NCI-H2107 treated with DMSO at 0.1 percent for 48 hours (cell line): ENCODE data around the gene AQP7.
"Not testable (repeated sequence)": the region's sequence is repeated elsewhere in the genome, so short reads cannot be mapped to it uniquely, and the experiment has no call there.

Experiments
- DNase-seq: peaks from one replicate; lab custom pipeline; 2025; ENCODE audit not compliant: unreplicated experiment; lab: John Stamatoyannopoulos, UW

Gene AQP7

DNA sequence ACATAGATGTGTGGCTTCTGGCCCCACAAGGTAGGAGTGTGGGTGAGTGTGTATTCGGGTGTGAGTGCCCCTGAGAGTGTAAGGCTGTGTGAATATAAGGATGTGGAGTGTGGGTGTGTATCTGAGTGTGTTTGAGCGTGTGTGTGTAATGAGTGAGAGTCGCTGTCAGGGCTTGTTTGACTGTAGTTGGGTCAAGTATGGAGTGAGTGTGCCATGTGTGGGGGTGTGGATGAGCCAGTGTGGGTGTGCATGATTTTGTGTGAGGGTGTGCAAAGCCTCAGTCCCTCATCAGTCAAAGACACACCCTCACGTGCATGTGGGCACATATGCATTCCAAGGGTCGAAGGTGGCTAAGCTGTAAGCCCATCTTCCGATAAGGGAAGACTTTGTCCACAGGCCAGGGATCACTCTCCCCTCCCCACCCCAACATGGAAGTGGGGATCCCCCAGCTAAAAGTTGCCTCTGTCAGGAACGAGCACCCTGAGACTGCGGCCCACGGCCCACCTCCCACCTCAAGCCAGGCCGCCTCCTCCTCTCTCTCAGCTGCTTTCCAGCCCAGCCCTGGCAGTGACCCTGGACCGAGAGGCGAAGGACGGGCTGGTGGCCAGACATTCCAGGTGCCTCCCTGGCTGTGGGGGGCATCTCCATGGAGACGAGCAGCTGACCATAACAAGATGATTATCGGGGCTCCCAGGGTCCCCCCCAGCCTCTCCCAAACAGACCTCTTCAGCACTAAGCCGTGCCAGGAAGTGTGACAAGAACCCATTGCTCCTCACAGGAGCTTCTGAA, 32.1 kb upstream of the AQP7 start:
- no peak for DNase-seq

GRCh38 chr9:33433871-33434270, 31.5 kb upstream of the AQP7 start:
- no peak for DNase-seq

DNA sequence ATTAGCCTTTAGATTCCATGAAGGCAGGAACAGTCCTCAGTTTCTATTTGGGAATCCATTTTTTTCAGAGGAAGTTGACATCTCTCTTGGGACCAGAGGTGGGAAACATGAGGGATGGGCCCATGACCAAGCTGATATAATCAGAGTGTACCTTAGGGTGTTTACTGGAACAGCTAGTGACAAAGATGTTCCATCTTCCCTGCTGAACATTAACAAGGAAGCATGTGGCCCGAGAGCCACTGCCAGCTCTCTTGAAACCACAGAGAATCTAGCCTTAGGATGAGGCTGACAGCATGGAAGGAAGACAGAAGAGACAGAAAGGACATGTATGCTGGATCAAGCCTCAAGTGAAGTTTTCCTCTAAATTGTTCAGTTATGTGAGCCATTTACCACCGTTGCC, 29.1 kb upstream of the AQP7 start:
- no peak for DNase-seq

- DNase-seq: no peak
Measured at GRCh38 chr9:33430942-33431341, 28.6 kb upstream of the AQP7 start.

GRCh38 chr9:33429256-33429985, 27.1 kb upstream of the AQP7 start:
- DNase-seq: no peak

- DNase-seq: no peak
Measured at GRCh38 chr9:33426843-33427293, 24.5 kb upstream of the AQP7 start.

DNA sequence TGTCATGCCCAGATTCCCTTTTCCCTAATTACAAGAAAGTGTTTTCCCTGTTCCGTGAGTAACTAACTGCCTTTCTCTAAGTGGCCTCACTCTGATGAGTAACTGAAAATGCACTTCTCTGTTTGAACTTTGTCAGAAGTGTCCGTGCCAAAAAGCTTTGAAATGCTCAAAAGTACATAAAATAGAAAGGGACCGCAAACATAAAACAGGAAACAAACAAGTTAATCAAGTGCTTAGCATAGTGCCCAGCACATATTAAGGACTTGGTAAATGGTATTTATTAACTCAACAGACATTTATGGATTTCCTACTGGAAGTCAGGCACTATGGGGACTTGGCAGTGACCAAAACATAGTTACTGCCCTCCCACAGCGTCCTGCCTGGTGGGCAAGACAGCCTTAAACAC, 22.8 kb upstream of the AQP7 start:
- DNase-seq: no peak

DNA sequence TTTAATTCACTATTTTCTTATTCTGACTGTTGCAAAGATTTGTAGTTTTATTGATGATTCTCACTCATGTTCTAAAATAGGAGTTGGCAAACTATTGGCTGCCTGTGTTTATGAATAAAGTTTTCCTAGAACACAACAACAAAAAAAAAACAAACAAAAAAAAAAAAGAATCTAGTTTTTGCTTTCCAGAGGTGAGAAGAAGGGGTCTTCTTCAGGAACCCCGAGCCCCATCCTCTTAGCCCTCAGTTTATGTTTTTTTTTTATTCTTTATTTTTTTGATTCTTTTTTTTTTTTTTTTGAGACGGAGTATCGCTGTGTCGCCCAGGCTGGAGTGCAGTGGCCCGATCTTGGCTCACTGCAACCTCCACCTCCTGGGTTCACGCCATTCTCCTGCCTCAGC, 22.1 kb upstream of the AQP7 start:
- DNase-seq: not testable (repeated sequence)

GRCh38 chr9:33424043-33424442, 21.7 kb upstream of the AQP7 start:
- DNase-seq: not testable (repeated sequence)

DNA sequence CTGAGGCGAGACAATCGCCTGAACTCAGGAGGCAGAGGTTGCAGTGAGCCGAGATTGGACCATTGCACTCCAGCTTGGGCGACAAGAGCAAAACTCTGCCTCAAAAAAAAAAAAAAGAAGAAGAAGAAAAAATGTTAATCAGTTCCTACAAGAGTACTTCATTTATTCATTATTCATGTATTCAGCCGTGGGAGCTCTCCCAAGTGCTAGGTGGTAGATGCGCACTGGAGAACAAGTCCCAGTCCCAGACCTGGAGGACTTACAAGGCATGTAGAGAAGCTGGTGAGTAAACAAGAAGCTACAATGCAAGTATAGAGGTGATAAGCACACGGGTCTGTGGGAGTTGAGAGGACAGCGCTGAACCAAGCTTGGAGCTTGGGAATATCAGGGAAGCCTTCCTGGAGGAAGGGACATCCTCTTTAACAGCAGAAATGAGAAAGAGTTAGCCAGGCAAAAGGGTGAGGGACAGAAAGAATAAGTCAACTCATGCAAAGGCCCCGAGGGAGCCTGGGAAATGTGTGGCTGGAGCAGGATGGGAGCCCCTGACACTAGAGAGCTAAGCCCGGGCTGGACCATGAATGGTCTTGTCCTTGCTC, 17.4 kb upstream of the AQP7 start:
- DNase-seq: no peak

DNA sequence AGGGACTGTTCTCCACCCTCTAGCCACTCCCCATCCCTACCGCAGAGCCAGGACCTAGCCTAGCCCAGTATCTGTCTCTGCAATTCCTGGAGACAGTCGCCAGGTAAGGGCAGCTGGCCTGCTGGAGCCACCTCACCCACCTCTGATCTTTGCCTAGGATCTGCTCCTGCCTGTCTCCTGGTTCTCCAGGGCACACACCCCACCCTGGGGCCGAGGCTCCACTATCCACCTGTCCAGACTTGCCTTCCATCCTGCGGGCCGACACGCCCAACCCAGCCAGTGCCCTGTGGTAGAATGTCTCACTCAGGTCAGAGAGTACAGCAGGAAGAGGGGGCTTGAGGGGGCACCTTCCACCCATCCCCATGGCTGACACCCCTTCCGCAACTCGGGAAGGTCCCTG, 15.7 kb upstream of the AQP7 start:
- no peak for DNase-seq

DNA sequence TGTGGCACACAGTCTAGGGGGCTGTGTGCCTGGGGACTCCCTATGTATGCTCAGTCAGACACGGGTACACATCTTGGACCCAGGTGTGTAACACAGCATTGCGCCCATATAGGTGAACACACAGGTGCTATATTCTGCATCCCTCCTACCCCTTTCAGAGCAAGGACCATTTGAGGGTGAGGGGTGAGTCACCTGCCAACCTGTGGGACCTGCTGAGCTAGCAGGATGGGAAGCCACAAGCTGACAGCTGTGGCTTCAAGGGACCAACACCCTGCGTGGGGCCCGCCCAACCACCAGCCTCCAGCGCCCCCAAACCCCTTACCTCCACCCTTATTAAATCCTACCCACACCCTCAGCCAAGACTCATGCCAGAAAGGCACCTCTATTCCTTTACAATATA, 14.6 kb upstream of the AQP7 start:
- DNase-seq: no peak

GRCh38 chr9:33415501-33416038, 13.2 kb upstream of the AQP7 start:
- DNase-seq: peak; percentile 18

- no peak for DNase-seq
Measured at GRCh38 chr9:33414889-33415500, 12.6 kb upstream of the AQP7 start.

GRCh38 chr9:33414268-33414667, 11.9 kb upstream of the AQP7 start:
- no peak for DNase-seq

- DNase-seq: no peak
Measured at GRCh38 chr9:33408087-33408486, 5.7 kb upstream of the AQP7 start.

- no peak for DNase-seq
Measured at GRCh38 chr9:33407061-33407460, 4.7 kb upstream of the AQP7 start.

- DNase-seq: no peak
Measured at GRCh38 chr9:33404788-33405362, 2.5 kb upstream of the AQP7 start.

GRCh38 chr9:33403941-33404787, 1.8 kb upstream of the AQP7 start:
- DNase-seq: no peak

DNA sequence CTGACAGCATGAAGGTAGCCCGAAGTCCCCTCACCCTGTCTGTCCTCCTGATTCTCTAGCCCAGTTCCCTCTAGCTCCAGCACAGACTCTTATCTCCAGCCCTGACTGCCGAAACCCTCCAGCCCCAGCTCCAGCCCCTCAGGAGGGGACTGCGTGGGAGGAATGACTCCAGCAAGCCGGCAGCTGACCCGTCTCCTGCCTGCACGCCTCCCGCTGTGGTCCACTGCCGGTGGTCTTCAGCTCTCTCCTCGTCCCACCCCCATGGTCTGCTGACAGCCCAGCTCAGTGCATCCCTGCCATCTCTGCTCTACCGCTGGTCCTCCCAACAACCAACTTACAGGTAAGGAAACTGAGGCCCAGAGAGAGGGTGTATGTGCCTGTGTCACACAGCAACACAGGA, 559 bp downstream of the AQP7 start:
- DNase-seq: not testable (repeated sequence)
